Endothelial cell (in vitro differentiated cells): ENCODE results near the gene DIP2C. TPM values are rescaled to one million over a fixed set of nuclear protein-coding genes. Genes with fewer than 3 reads are reported as not detected.
"Not testable (repeated sequence)": the region's sequence is repeated elsewhere in the genome, so short reads cannot be mapped to it uniquely, and the experiment has no call there.

ENCODE experiments used
- DNase-seq: peaks from one replicate; pipeline ENCODE4 v3.0.0; 2021; ENCODE audit warnings: low spot score
- H3K27ac Mint-ChIP-seq: one replicate; pipeline ENCODE4 v1.8.0; 2021; ENCODE audit warnings: mixed read lengths, inconsistent platforms; ENCODE audit not compliant: unreplicated experiment
- H3K27me3 Mint-ChIP-seq: one replicate; pipeline ENCODE4 v1.8.0; 2021; ENCODE audit warnings: mild to moderate bottlenecking, moderate library complexity, mixed read lengths, inconsistent platforms; ENCODE audit not compliant: unreplicated experiment
- H3K36me3 Mint-ChIP-seq: one replicate; pipeline ENCODE4 v1.8.0; 2021; ENCODE audit warnings: mild to moderate bottlenecking, low read depth, mixed read lengths, inconsistent platforms; ENCODE audit not compliant: unreplicated experiment
- H3K4me1 Mint-ChIP-seq: one replicate; pipeline ENCODE4 v1.8.0; 2021; ENCODE audit warnings: mild to moderate bottlenecking, mixed read lengths, inconsistent platforms; ENCODE audit not compliant: unreplicated experiment
- H3K4me3 Mint-ChIP-seq: one replicate; pipeline ENCODE4 v1.8.0; 2021; ENCODE audit warnings: mild to moderate bottlenecking, mixed read lengths, inconsistent platforms; ENCODE audit not compliant: unreplicated experiment
- H3K9me3 Mint-ChIP-seq: one replicate; pipeline ENCODE4 v1.8.0; 2021; ENCODE audit warnings: mixed read lengths, inconsistent platforms; ENCODE audit not compliant: unreplicated experiment
- CTCF ChIP-seq: fragments of 200-600 bp; sonication (generic); IDR thresholded peaks from one replicate; pipeline ENCODE4 v1.5.0; 2021; ENCODE audit warnings: antibody characterized with exemption; ENCODE audit not compliant: unreplicated experiment
- total RNA-seq: library from RNA; stranded (reverse); fragmentation: NEBNext Ultra II Directional; extraction: Animal tissue kit (Norgen Biotek cat#: 25700); gene quantifications from one replicate; pipeline ENCODE4 v1.2.1, GENCODE V29; 2021; ENCODE audit not compliant: unreplicated experiment

DIP2C gene
- total RNA-seq, 1 donor from 2014 or later: 13.1 TPM

- no peaks in the 10 kb centered on the region for H3K36me3 Mint-ChIP-seq
- H3K27me3 Mint-ChIP-seq: peaks cover 7% of the 10 kb centered on the region
- H3K4me3 Mint-ChIP-seq: no peak overlapping the region
- peaks cover 10% of the 10 kb centered on the region for H3K4me1 Mint-ChIP-seq
- no peak for DNase-seq
- no peaks in the 10 kb centered on the region for H3K9me3 Mint-ChIP-seq
- H3K27ac Mint-ChIP-seq: no peak overlapping the region
- no peak for TF ChIP-seq CTCF
Observed at GRCh38 chr10:534047-534566, 155.4 kb downstream of the DIP2C start.

GRCh38 chr10:533611-534010 is 155.9 kb downstream of the DIP2C start:
- peaks cover 10% of the 10 kb centered on the region for H3K4me1 Mint-ChIP-seq
- H3K27ac Mint-ChIP-seq: no peak overlapping the region

GRCh38 chr10:533186-533585 is 156.3 kb downstream of the DIP2C start:
- Mint-ChIP-seq H3K9me3 (no peaks in the 10 kb centered on the region), H3K27ac (no peak overlapping the region), H3K4me3 (no peak overlapping the region), H3K4me1 (peaks cover 10% of the 10 kb centered on the region), H3K36me3 (no peaks in the 10 kb centered on the region), H3K27me3 (peaks cover 7% of the 10 kb centered on the region)
- no peak for TF ChIP-seq CTCF
- no peak for DNase-seq

More at GRCh38 chr10:533611-534010, 155.9 kb downstream of the DIP2C start:
- no peak overlapping the region for H3K4me3 Mint-ChIP-seq
- no peaks in the 10 kb centered on the region for H3K36me3 Mint-ChIP-seq
- peaks cover 7% of the 10 kb centered on the region for H3K27me3 Mint-ChIP-seq
- TF ChIP-seq CTCF: no peak
- no peaks in the 10 kb centered on the region for H3K9me3 Mint-ChIP-seq
- DNase-seq: no peak

GRCh38 chr10:532331-532730 is 157.1 kb downstream of the DIP2C start:
- not testable (repeated sequence) for H3K27me3 Mint-ChIP-seq, H3K4me3 Mint-ChIP-seq, H3K36me3 Mint-ChIP-seq, H3K9me3 Mint-ChIP-seq, DNase-seq, H3K27ac Mint-ChIP-seq
- H3K4me1 Mint-ChIP-seq: peaks cover 10% of the 10 kb centered on the region

- no peaks in the 10 kb centered on the region for H3K9me3 Mint-ChIP-seq
- H3K27ac Mint-ChIP-seq: no peak overlapping the region
- H3K36me3 Mint-ChIP-seq: peaks cover 3% of the 10 kb centered on the region
- H3K27me3 Mint-ChIP-seq: peaks cover 8% of the 10 kb centered on the region
- H3K4me1 Mint-ChIP-seq: peaks cover 10% of the 10 kb centered on the region
- DNase-seq: no peak
- no peak for TF ChIP-seq CTCF
- no peak overlapping the region for H3K4me3 Mint-ChIP-seq
Observed at GRCh38 chr10:531541-531940, 157.9 kb downstream of the DIP2C start.
